Retina (tissue), 1 donor: ENCODE data around the gene CFH.
"Not testable (repeated sequence)": the region's sequence is repeated elsewhere in the genome, so short reads cannot be mapped to it uniquely, and the experiment has no call there.

Source experiments
- DNase-seq: peaks from one replicate; pipeline ENCODE4 v3.0.0-alpha.2; 2016

The CFH gene

GRCh38 chr1:196773713-196774112 is 121.9 kb downstream of the CFH start:
- no peak for DNase-seq

GRCh38 chr1:196774175-196774574 is 122.3 kb downstream of the CFH start:
- DNase-seq: no peak

- no peak for DNase-seq
These were observed 122.8 kb downstream of the CFH start, which contains the start of gene CFHR3 for GRCh38 chr1:196774603-196775002. Gene CFHR3, plus strand, starts transcription at chr1:196774840. Its CDS starts 47 bp downstream, at chr1:196774887.

GRCh38 chr1:196777603-196778002 is 125.8 kb downstream of the CFH start:
- DNase-seq: no peak

GRCh38 chr1:196779093-196779492 is 127.2 kb downstream of the CFH start:
- no peak for DNase-seq

- not testable (repeated sequence) for DNase-seq
These were observed 139.4 kb downstream of the CFH start for GRCh38 chr1:196791252-196791651.

GRCh38 chr1:196794103-196794502 is 142.3 kb downstream of the CFH start:
- not testable (repeated sequence) for DNase-seq
